Measurements from ENCODE around the gene GDAP1L1.

GDAP1L1 gene

DNA sequence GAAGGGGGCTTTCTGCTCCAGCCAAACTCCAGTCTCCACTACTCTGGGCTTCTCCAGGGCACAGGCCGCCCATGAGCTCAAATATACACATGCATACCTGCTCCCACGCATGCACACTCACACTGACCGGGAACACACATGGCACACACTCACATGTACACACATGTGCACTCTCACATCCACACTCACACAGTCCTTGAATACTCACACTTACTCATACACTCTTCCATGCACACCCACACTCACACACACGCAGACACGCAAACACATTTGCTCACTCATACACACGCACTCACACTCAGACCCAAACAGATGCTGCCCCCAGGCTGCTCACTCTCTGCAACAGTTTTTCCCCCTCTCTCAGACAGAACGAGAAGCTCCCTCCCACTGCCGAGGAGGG lies 7.0 kb downstream of the GDAP1L1 start:
- no peaks in the 10 kb centered on the region for H3K36me3 Mint-ChIP-seq (ENCODE audit: low read depth)
- H3K27ac Mint-ChIP-seq: no peak overlapping the region
- H3K4me3 Mint-ChIP-seq: no peak overlapping the region
- TF ChIP-seq, protein P1, sequence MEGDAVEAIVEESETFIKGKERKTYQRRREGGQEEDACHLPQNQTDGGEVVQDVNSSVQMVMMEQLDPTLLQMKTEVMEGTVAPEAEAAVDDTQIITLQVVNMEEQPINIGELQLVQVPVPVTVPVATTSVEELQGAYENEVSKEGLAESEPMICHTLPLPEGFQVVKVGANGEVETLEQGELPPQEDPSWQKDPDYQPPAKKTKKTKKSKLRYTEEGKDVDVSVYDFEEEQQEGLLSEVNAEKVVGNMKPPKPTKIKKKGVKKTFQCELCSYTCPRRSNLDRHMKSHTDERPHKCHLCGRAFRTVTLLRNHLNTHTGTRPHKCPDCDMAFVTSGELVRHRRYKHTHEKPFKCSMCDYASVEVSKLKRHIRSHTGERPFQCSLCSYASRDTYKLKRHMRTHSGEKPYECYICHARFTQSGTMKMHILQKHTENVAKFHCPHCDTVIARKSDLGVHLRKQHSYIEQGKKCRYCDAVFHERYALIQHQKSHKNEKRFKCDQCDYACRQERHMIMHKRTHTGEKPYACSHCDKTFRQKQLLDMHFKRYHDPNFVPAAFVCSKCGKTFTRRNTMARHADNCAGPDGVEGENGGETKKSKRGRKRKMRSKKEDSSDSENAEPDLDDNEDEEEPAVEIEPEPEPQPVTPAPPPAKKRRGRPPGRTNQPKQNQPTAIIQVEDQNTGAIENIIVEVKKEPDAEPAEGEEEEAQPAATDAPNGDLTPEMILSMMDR (IDR thresholded peaks at IDR 0.05): no peak
- no peaks in the 10 kb centered on the region for H3K4me1 Mint-ChIP-seq
- peaks cover 12% of the 10 kb centered on the region for H3K27me3 Mint-ChIP-seq (ENCODE audit: low read depth, poor library complexity)
- no peaks in the 10 kb centered on the region for H3K9me3 Mint-ChIP-seq
- DNase-seq: no peak

GRCh38 chr20:44255942-44256341 lies 8.8 kb downstream of the GDAP1L1 start:
- no peak for DNase-seq
- Mint-ChIP-seq H3K27ac (no peak overlapping the region), H3K4me1 (no peaks in the 10 kb centered on the region), H3K27me3 (ENCODE audit: low read depth, poor library complexity) (peaks cover 5% of the 10 kb centered on the region), H3K9me3 (no peaks in the 10 kb centered on the region), H3K4me3 (no peak overlapping the region), H3K36me3 (ENCODE audit: low read depth) (no peaks in the 10 kb centered on the region)
- TF ChIP-seq, protein P1 (IDR thresholded peaks at IDR 0.05): no peak

DNA sequence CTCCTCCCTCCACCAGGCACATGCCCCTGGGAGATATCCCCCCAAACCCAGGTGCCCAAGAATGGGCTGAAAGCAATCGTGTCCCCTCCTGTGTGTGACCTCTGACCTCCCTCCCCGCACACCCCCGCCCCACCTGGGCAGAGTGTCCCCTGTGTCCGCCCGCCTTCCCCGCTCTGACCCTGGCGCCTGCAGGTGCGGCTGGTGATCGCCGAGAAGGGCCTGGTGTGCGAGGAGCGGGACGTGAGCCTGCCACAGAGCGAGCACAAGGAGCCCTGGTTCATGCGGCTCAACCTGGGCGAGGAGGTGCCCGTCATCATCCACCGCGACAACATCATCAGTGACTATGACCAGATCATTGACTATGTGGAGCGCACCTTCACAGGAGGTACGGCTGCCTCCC lies 9.9 kb downstream of the GDAP1L1 start:
- Mint-ChIP-seq H3K36me3 (ENCODE audit: low read depth) (no peaks in the 10 kb centered on the region), H3K27ac (no peak overlapping the region), H3K4me1 (no peaks in the 10 kb centered on the region), H3K27me3 (ENCODE audit: low read depth, poor library complexity) (peaks cover 3% of the 10 kb centered on the region), H3K4me3 (no peak overlapping the region), H3K9me3 (no peaks in the 10 kb centered on the region)
- no peak for DNase-seq
- TF ChIP-seq, protein P1 (IDR thresholded peaks at IDR 0.05): no peak

GRCh38 chr20:44258226-44258890 lies 11.2 kb downstream of the GDAP1L1 start:
- Mint-ChIP-seq H3K4me3 (no peak overlapping the region), H3K9me3 (no peaks in the 10 kb centered on the region), H3K36me3 (ENCODE audit: low read depth) (no peaks in the 10 kb centered on the region), H3K27me3 (ENCODE audit: low read depth, poor library complexity) (peaks cover 3% of the 10 kb centered on the region), H3K4me1 (no peaks in the 10 kb centered on the region), H3K27ac (no peak overlapping the region)
- TF ChIP-seq, protein P1 (IDR thresholded peaks at IDR 0.05): no peak
- no peak for DNase-seq

GRCh38 chr20:44264287-44264686 lies 17.2 kb downstream of the GDAP1L1 start:
- no peak overlapping the region for H3K27ac Mint-ChIP-seq
- TF ChIP-seq, protein P1 (IDR thresholded peaks at IDR 0.05): no peak
- DNase-seq: peak; percentile 57
- no peaks in the 10 kb centered on the region for H3K36me3 Mint-ChIP-seq (ENCODE audit: low read depth)
- no peak overlapping the region for H3K4me3 Mint-ChIP-seq
- H3K9me3 Mint-ChIP-seq: no peaks in the 10 kb centered on the region
- peaks cover 10% of the 10 kb centered on the region for H3K27me3 Mint-ChIP-seq (ENCODE audit: low read depth, poor library complexity)
- no peaks in the 10 kb centered on the region for H3K4me1 Mint-ChIP-seq

- no peak for DNase-seq
- no peaks in the 10 kb centered on the region for H3K4me1 Mint-ChIP-seq
- H3K27me3 Mint-ChIP-seq (ENCODE audit: low read depth, poor library complexity): peaks cover 9% of the 10 kb centered on the region
- no peaks in the 10 kb centered on the region for H3K36me3 Mint-ChIP-seq (ENCODE audit: low read depth)
- H3K27ac Mint-ChIP-seq: no peak overlapping the region
- H3K4me3 Mint-ChIP-seq: no peak overlapping the region
- TF ChIP-seq, protein P1 (IDR thresholded peaks at IDR 0.05): no peak
- H3K9me3 Mint-ChIP-seq: no peaks in the 10 kb centered on the region
These were observed 21.7 kb downstream of the GDAP1L1 start for GRCh38 chr20:44268802-44269201.
